Activated T-cell treated with anti-CD3 and anti-CD28 coated beads for 24 hours (primary cell): Measurements from ENCODE around the gene MLST8.

Experiments
- DNase-seq: peaks from one replicate; pipeline ENCODE4 v3.0.0-alpha.2; 2020; ENCODE audit warnings: low read depth

Gene MLST8

DNA sequence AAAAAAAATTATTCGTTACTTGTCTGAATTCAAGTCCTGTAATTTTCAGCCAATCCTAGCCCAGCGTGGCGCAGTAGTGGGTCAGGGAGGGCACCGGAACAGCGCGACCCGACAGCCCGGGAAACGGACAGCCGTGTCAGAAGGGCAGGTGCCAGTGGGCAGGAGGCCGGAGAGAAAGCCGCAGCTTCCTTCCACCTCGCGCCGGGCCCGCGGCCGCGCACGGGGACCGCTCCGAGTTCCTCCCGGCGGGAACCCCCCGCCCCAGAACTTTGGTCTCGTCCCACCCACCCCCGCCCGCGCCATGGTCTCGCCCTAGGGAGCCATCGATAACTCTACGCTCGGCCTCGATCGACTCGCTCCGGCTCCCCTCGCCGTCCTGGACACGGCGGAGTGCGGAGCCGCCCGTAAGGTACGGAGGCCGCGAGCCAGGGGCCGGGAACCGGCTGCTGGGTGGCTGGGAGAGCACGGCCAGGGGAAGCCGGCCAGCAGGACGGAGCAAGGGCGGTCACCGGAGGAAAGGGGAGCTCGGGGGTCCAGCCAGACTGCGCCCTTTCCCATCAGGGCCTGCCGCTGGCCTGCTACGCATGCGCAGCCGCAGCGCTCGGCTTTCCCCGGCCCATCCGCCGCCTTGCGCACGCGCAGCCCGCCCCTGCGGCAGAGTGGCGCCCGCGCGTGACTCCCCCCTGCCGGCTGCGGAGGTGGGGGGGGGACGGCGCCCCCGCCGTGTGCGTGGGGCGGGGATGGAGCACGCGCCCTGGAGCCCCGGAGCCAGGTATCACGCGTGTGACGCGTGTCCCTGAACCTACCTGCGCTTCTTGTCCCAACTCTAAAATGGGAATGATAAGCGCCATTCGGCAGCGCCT, at the start of gene MLST8:
Gene MLST8 (plus strand): TSS at position 351 of the 863 bp plus-strand sequence. CDS start 632 bp downstream, outside the sequence.
- DNase-seq: peak; percentile 86

DNA sequence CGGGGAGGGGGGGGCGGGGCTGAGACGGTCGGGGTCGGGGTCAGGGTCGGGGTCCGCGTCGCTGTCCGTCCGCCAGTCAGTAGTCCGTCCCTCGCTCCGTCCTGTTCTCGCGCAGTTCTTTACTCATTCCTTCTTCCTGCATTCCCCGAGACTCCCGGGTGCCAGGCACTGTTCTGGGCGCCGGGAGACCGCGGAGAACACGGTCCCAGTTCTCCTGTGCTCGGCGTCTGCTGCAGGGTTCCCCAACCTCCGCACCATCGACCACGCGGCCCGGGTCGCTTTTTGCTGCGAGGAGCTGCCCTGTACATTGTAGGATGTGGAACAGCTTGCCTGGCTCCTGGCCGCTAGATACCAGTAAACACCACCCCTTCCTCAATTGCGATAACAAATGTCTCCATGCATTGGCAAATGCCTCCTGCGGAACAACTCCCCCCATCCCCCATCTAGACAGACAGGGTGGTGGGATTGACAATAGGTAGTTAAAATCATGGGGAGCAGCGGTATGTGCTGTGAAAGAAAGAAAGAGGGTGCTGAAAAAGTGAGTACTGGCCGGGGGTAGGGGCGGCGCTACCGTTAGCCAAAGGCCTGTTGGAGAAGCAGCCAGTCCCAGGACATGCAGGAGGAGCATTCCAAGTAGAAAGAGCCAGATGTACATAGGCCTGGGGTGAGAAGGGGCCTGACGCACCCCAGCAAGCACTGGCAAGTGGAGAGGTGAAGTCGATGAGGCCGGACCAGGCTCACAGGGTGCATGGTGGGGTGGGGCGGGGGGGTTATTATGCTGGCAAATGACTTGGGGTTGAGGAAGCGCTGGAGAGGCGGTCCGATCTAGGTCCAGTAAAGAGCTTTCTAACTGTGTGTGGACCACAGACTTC, 49.0 kb upstream of the MLST8 start:
- DNase-seq: no peak

DNA sequence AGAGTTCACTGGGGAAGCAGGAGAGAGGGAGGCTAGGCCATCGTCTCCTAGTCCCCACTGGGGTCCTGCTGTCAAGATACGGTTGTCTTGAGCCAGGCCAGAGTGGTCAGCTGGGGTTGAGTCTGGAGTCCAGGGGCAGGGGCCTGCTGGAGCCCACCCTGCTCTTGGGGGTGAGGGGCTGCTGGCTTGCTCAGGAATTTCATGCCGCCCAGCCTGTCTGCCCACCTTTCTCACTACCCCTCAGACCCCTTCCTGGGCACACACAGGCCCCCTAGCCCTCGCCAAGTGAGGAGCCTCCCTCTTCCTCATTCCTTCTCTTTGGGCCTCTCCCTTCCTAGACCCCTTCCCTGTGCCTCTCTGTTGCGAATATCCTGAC, 48.4 kb upstream of the MLST8 start:
- DNase-seq: no peak

DNA sequence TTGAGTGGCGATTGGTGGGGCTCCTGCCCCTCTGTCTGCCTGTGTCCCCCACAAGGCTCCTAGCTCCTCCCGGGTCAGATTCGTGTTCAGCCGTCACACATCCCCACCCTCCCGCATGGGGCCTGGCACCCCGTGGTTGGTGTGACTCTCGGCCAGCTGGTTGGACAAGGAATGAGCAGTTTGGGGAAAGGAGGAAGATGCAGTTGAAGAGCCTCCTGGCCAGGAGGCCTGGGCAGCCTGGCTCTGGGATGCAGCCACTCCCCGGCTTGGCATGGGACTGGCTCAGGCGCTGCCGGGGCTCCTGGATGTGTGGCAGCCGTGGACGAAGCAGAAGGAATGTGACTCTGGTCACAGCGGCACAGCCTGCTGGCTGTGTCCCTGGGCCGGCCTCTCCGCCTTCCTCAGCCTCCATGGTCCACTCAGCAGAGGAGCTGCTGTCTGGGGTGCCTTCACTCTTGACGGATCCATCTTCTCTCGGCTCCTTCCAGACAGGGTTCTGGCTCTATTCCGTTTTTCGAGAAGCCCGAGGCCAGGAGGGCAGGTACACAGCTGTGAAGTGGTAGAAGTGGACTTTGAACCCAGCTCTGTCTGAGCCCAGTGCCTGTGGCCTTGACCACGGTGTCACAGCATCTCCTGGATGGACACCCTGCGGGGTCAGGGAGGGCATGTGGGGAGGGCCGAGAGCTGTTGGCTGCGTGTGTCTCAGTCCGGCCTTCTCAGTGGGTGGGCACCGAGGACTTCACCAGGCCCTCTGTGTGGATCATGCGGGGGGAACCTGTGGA, 47.6 kb upstream of the MLST8 start:
- DNase-seq: no peak

GRCh38 chr16:2158262-2158638, 47.0 kb upstream of the MLST8 start:
- no peak for DNase-seq

- DNase-seq: no peak
Observed at GRCh38 chr16:2159175-2159838, 45.9 kb upstream of the MLST8 start.

DNA sequence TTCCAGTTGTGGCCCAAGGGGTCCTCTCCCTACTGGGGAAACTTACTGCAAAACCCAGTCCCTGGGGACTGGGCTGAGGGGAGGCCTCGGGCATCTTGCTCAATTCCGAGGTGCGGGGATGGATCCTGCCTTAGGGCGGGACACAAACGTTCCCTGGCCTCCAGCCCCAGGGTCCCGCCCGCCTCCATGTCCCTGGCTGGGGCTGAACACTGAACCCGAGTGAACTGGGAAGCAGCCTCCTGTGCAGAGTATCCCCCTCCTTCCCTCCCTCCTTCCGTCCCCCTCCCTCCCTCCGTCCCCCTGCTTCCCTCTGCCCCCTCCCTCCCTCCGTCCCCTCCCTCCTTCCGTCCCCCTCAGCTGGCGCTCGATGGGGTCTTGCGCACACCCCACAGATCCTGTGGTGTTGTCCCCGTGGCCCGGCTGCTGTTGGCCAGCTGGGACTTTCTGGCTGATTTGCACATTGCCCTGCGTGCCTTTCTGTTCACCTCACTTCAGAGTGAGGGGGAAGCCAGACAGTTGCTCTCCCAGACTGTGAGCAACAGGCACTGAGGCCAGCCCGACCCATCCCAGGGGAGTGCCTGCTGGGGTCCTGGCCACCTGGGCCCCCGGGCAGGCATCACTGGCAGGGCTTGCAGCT, 44.2 kb upstream of the MLST8 start:
- no peak for DNase-seq

GRCh38 chr16:2161911-2162310, 43.3 kb upstream of the MLST8 start:
- no peak for DNase-seq

GRCh38 chr16:2162676-2163118, 42.6 kb upstream of the MLST8 start:
- DNase-seq: no peak

GRCh38 chr16:2163211-2163881, 41.9 kb upstream of the MLST8 start:
- no peak for DNase-seq

DNA sequence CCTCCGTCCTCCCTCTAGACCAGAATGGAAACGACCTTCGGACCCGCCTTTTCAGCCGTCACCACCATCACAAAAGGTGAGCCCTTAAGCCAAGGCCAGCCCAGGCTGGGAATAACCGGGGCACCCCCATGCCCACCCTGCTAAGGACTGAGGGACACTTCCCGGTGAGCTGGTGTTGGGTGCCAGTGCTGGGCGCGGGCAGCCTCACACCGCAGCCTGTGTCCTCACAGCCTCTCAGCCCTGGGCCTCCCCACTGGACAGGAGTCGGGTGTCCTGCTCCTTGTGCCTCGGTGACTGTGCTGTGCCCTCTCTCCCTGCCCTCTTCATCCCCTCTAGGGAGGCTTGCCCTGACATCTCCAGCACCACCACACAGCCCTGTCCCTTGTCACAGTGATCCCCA, 39.4 kb upstream of the MLST8 start:
- no peak for DNase-seq

GRCh38 chr16:2166263-2167067, 38.8 kb upstream of the MLST8 start:
- no peak for DNase-seq

GRCh38 chr16:2167068-2167638, 38.1 kb upstream of the MLST8 start:
- no peak for DNase-seq

DNA sequence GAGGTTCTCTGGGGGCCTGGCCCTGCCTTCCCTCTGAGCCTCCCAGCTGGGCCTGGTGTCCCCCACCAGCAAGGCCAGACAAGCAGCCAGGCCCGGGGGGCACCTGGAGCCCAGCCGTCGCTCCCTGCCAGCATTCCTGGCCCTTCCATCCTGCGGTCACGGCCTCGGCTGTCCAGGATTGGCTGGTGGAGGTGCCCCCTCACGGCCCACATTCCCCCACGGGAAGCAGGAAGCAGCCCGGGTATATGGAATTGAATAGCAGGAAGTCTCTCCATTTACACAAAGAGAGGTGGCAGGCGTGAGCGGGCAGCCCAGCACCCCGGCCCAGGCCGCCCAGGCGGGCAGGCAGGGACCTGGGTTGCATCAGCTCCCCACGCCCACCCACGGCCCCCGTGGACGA, 35.2 kb upstream of the MLST8 start:
- no peak for DNase-seq

- no peak for DNase-seq
Observed at GRCh38 chr16:2170587-2171435, 34.4 kb upstream of the MLST8 start.

- no peak for DNase-seq
Observed at GRCh38 chr16:2171601-2172178, 33.6 kb upstream of the MLST8 start.

DNA sequence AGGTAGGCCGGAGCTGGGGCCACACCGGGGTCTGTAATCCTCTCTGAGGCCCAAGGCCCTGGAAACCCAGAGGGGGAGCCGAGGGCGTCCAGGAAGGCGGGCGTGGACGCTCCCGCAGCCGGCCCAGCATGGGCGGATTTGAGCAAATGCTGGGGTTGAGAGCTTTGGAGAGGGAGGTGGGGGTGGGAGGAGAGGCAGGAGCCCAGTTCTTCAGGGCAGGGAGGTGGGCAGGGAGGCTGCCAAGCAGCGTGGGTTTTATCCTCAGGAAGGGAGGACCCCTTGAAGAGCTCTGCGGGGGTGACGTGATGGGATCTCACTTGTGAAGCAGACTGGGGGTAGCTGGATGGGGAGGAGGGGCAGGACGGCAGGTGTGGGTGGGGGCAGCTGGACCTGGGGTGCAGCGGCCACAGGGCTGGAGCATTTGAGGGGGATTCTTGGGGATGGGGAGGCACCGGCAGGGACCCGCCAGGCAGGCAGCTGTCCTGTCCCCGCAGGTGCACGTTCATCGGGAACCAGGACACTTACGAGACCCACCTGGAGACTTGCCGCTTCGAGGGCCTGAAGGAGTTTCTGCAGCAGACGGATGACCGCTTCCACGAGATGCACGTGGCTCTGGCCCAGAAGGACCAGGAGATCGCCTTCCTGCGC, 32.4 kb upstream of the MLST8 start:
- DNase-seq: no peak

DNA sequence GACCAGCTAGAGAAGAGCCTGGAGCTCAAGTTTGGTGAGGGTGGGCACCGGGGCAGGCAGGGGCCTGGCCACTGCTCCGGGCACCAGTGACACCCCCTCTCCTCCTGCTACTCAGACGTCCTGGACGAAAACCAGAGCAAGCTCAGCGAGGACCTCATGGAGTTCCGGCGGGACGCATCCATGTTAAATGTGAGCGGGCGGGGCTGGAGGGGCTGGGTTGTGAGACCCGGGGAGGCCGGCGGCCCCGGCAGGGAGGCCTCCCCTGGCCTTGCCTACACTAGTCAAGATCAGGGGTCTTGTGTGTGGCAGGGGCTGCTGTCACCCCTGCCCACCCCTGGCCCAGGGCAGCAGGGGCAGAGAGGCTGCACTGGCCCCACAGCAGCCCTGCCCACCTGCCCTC, 31.9 kb upstream of the MLST8 start:
- DNase-seq: no peak
